ENCODE results near the gene NFRKB.
A peak's percentile ranks its signal among the peaks of the same experiment; 100 is the strongest.
"Not testable (repeated sequence)": the region's sequence is repeated elsewhere in the genome, so short reads cannot be mapped to it uniquely, and the experiment has no call there.

NFRKB gene

DNA sequence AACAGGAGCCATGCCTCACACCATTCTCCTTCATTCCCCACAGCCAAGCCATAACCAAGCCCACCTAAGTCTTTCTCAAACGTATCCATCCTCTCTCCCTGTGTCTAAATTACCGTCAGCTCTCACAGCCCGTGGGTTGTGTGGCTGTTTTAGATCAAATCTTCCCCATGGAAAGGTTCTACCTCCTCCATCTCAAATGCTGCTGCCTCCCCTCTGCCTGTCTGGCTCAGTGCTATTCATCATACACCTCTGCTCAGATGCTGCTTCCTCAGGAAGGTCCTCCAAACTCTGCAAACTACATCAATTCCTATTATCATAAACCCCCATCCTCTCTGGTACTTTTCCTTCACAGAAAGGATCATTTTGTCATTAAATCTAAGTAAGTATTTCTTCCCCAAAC is 15.1 kb downstream of the NFRKB start:
- no peak for DNase-seq (ENCODE audit: extremely low read depth, low read depth)
- TF ChIP-seq, protein P1, sequence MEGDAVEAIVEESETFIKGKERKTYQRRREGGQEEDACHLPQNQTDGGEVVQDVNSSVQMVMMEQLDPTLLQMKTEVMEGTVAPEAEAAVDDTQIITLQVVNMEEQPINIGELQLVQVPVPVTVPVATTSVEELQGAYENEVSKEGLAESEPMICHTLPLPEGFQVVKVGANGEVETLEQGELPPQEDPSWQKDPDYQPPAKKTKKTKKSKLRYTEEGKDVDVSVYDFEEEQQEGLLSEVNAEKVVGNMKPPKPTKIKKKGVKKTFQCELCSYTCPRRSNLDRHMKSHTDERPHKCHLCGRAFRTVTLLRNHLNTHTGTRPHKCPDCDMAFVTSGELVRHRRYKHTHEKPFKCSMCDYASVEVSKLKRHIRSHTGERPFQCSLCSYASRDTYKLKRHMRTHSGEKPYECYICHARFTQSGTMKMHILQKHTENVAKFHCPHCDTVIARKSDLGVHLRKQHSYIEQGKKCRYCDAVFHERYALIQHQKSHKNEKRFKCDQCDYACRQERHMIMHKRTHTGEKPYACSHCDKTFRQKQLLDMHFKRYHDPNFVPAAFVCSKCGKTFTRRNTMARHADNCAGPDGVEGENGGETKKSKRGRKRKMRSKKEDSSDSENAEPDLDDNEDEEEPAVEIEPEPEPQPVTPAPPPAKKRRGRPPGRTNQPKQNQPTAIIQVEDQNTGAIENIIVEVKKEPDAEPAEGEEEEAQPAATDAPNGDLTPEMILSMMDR (IDR thresholded peaks at IDR 0.05; ENCODE audit: low read depth, low read length, missing control alignments) = no peak

DNA sequence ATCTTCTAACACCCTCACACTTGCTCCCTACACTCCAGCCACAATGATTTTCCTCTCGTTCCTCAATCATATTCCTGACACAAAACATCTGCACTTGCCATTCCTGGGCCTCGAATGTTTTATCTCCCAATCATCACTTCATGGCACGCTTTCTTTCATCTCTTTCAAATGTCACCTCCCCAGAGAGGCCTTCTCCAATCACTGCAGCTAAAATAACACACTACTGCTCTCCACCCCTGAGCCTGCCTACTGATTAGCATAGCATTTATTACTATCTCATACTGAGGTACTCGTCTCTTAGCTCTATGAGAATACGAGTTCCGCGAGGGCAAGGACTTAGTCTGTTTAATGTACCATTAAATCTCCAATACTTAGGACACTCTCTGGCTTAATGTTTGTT is 23.5 kb downstream of the NFRKB start:
- TF ChIP-seq, protein P1 (IDR thresholded peaks at IDR 0.05; ENCODE audit: low read depth, low read length, missing control alignments) = no peak
- no peak overlapping the region for H3K4me3 ChIP-seq (replicated peaks; ENCODE audit: low read depth, low read length)
- DNase-seq (ENCODE audit: extremely low read depth, low read depth) = no peak

More for the DNA sequence above, 15.1 kb downstream of the NFRKB start:
- no peak overlapping the region for H3K4me3 ChIP-seq (replicated peaks; ENCODE audit: low read depth, low read length)

DNA sequence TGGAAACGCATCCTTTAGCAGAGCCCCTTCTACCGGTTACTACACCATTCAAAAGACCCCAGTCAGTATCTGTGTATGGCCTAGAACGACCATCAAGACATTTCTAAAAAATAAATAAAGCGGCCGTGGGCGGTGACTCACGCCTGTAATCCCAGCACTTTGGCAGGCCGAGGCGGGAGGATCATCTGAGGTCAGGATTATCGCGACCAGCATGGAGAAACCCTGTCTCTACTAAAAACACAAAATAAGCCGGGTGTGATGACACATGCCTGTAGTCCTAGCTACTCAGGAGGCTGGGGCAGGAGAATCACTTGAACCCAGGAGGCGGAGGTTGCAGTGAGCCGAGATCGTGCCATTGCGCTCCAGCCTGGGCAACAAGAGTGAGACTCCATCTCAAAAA is 26.8 kb downstream of the NFRKB start:
- not testable (repeated sequence) for DNase-seq (ENCODE audit: extremely low read depth, low read depth); H3K4me3 ChIP-seq (replicated peaks; ENCODE audit: low read depth, low read length)

DNA sequence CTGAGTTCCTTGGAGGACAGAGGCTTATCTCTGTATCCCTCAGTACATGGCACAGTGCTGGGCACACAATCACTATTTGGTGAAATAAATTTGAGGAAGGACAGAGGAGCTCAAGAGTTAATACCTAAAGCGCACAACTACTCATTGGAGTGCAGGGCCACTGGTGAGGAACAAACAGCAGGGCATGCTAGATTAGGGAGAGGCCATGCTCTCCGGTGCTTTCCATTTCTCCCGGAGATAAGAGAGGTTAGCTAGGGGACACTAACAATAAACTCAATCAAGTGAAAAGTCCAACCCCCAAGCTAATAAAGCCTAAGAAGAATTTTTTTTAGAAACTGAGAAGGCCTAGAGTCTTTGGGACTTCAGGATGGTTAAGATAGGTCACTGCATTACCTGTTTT is 29.1 kb downstream of the NFRKB start:
- no peak for DNase-seq (ENCODE audit: extremely low read depth, low read depth)
- H3K4me3 ChIP-seq (replicated peaks; ENCODE audit: low read depth, low read length) = no peak overlapping the region
- TF ChIP-seq, protein P1 (IDR thresholded peaks at IDR 0.05; ENCODE audit: low read depth, low read length, missing control alignments) = no peak

DNA sequence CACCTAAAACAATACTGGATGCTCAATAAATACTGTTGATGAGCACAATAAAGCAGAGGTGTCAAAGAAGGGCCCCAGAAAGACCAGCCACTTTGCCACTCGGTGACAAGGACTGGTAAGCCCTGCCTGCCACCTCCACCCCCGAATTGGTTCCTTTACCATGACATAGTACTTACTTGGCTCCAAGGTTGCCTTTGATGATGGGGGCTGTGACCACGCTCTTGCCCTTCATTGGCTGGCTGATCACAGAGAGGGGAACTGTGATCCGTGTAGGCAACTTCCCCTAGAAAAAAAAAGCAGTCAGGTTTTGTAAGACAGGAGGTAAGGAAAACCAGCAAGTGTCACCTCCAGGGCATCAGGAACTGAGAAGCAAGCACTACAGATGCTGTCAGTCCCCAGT is 29.7 kb downstream of the NFRKB start:
- no peak for DNase-seq (ENCODE audit: extremely low read depth, low read depth)
- no peak overlapping the region for H3K4me3 ChIP-seq (replicated peaks; ENCODE audit: low read depth, low read length)
- TF ChIP-seq, protein P1 (IDR thresholded peaks at IDR 0.05; ENCODE audit: low read depth, low read length, missing control alignments) = no peak

DNA sequence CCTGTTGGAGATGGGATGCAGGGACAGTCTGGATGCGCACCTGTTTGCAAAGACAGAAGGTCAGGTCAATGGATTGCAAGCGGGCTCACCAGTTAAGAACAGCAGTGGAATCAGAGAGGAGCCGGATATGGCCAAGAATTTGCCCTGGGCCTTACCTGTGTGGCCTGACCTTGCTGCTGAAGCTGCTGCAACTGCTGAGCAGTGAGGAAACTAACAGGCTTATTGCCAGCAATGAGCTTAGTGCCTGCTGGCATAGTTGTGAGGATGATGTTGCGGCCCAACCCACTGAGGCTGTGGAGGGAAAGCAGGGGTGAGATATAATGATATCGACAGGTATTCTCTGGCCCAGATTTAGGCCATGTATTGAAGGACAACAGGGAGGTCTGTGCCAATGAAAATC is 30.6 kb downstream of the NFRKB start:
- no peak for DNase-seq (ENCODE audit: extremely low read depth, low read depth)
- TF ChIP-seq, protein P1 (IDR thresholded peaks at IDR 0.05; ENCODE audit: low read depth, low read length, missing control alignments) = no peak
- H3K4me3 ChIP-seq (replicated peaks; ENCODE audit: low read depth, low read length) = no peak overlapping the region

DNA sequence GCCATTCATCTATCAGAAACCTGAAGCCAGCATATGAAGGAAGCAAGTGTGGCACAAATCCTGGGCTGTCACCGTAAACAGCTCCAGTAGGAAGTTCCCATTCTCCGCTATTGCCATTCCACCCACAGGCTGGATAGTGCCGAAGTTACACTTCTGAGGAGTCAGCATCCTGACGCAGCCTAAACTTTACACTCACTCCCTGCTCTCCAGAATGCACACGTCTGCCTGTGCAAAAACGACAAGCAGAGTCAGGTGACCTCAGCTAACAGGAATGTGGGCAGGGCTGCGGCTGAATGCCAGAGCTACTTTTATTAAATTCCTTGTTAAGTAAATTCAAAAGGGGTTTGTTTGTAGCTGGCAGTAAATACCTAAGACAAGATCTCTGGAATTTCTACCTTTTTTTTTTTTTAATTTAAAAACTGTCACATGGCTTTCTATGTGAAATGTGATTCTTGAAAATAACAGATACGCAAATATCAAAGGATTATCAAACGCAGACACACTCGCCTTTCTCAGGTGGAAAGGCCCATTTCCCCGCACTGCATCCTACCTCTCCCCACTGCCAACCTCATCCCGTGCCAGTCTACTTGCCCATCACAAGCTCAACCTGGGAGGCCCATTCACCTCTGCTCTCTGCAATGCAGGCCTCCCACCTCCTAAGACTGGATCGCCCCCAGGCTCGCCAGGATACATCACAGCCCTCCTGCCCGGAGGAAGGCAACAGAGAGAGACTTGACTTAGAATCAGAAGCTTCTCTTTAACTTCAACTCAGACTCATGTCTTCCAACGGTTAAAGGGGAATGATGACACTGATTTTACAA is 33.5 kb downstream of the NFRKB start:
- no peak overlapping the region for H3K4me3 ChIP-seq (replicated peaks; ENCODE audit: low read depth, low read length)
- peak; percentile 92 for DNase-seq (ENCODE audit: extremely low read depth, low read depth)
- TF ChIP-seq, protein P1 (IDR thresholded peaks at IDR 0.05; ENCODE audit: low read depth, low read length, missing control alignments) = no peak

Data from HFF-Myc (cell line).